Nephron progenitor cell (in vitro differentiated cells): Measurements from ENCODE around the gene DET1.

Source experiments
- DNase-seq: peaks from one replicate; pipeline ENCODE4 v3.0.0; 2021
- H3K27ac Mint-ChIP-seq: 2 replicates; pipeline ENCODE4 v1.8.0; 2021; ENCODE audit warnings: mild to moderate bottlenecking, moderate library complexity, mixed read lengths
- H3K27me3 Mint-ChIP-seq: 2 replicates; pipeline ENCODE4 v1.8.0; 2021; ENCODE audit warnings: mild to moderate bottlenecking, low read depth, mixed read lengths; ENCODE audit not compliant: poor library complexity
- H3K36me3 Mint-ChIP-seq: 2 replicates; pipeline ENCODE4 v1.8.0; 2021; ENCODE audit warnings: low read depth, mixed read lengths
- H3K4me1 Mint-ChIP-seq: 2 replicates; pipeline ENCODE4 v1.8.0; 2021; ENCODE audit warnings: mixed read lengths
- H3K4me3 Mint-ChIP-seq: 2 replicates; pipeline ENCODE4 v1.8.0; 2021; ENCODE audit warnings: mild to moderate bottlenecking, moderate library complexity, mixed read lengths
- H3K9me3 Mint-ChIP-seq: 2 replicates; pipeline ENCODE4 v1.8.0; 2021; ENCODE audit warnings: mild to moderate bottlenecking, moderate library complexity, mixed read lengths
- CTCF ChIP-seq: fragments of 200-600 bp; sonication (generic); IDR thresholded peaks from 2 replicates; pipeline ENCODE4 v1.5.0; 2021; ENCODE audit warnings: antibody characterized with exemption

DET1 gene

GRCh38 chr15:88487178-88487795 is 59.2 kb downstream of the DET1 start:
- Mint-ChIP-seq H3K27me3 (peaks cover 28% of the 10 kb centered on the region), H3K4me1 (no peaks in the 10 kb centered on the region), H3K9me3 (no peaks in the 10 kb centered on the region), H3K4me3 (no peak overlapping the region), H3K36me3 (no peaks in the 10 kb centered on the region), H3K27ac (no peak overlapping the region)
- TF ChIP-seq CTCF = no peak
- no peak for DNase-seq

- DNase-seq = no peak
- H3K9me3 Mint-ChIP-seq = no peaks in the 10 kb centered on the region
- TF ChIP-seq CTCF = no peak
- H3K4me1 Mint-ChIP-seq = peaks cover 8% of the 10 kb centered on the region
- H3K36me3 Mint-ChIP-seq = peaks cover 6% of the 10 kb centered on the region
- H3K27me3 Mint-ChIP-seq = peaks cover 28% of the 10 kb centered on the region
- H3K4me3 Mint-ChIP-seq = no peak overlapping the region
- no peak overlapping the region for H3K27ac Mint-ChIP-seq
Observed at GRCh38 chr15:88484682-88485331, 61.7 kb downstream of the DET1 start.

GRCh38 chr15:88482263-88482662 is 64.2 kb downstream of the DET1 start:
- no peak for TF ChIP-seq CTCF
- DNase-seq = no peak
- Mint-ChIP-seq H3K4me3 (no peak overlapping the region), H3K4me1 (peaks cover 8% of the 10 kb centered on the region), H3K27me3 (peaks cover 21% of the 10 kb centered on the region), H3K36me3 (peaks cover 10% of the 10 kb centered on the region), H3K27ac (no peak overlapping the region), H3K9me3 (no peaks in the 10 kb centered on the region)

- no peak for DNase-seq
- Mint-ChIP-seq H3K27me3 (peaks cover 16% of the 10 kb centered on the region), H3K4me1 (peaks cover 8% of the 10 kb centered on the region), H3K36me3 (peaks cover 19% of the 10 kb centered on the region), H3K27ac (no peak overlapping the region), H3K4me3 (no peak overlapping the region), H3K9me3 (no peaks in the 10 kb centered on the region)
- TF ChIP-seq CTCF = no peak
Observed at GRCh38 chr15:88480981-88481380, 65.5 kb downstream of the DET1 start.

- TF ChIP-seq CTCF = no peak
- DNase-seq = no peak
- Mint-ChIP-seq H3K27ac (peak overlapping the region; percentile 57), H3K4me3 (no peak overlapping the region), H3K9me3 (no peaks in the 10 kb centered on the region), H3K36me3 (peaks cover 26% of the 10 kb centered on the region), H3K27me3 (peaks cover 6% of the 10 kb centered on the region), H3K4me1 (peaks cover 8% of the 10 kb centered on the region)
Observed at GRCh38 chr15:88479169-88479568, 67.3 kb downstream of the DET1 start.

- H3K27me3 Mint-ChIP-seq = peaks cover 2% of the 10 kb centered on the region
- peaks cover 26% of the 10 kb centered on the region for H3K36me3 Mint-ChIP-seq
- TF ChIP-seq CTCF = no peak
- H3K4me3 Mint-ChIP-seq = no peak overlapping the region
- peaks cover 8% of the 10 kb centered on the region for H3K4me1 Mint-ChIP-seq
- no peak for DNase-seq
- no peak overlapping the region for H3K27ac Mint-ChIP-seq
- no peaks in the 10 kb centered on the region for H3K9me3 Mint-ChIP-seq
Observed at GRCh38 chr15:88477904-88478303, 68.6 kb downstream of the DET1 start.
